Mesendoderm (in vitro differentiated cells): ENCODE data around the gene CYP4A22.
"Not testable (repeated sequence)": the region's sequence is repeated elsewhere in the genome, so short reads cannot be mapped to it uniquely, and the experiment has no call there.

ENCODE experiments used
- DNase-seq: peaks from one replicate; pipeline ENCODE4 v3.0.0; 2013
- H2AK5ac ChIP-seq: 2 replicates; pipeline ENCODE4 v1.6.1; 2013; ENCODE audit warnings: low read length, inconsistent platforms
- H2BK120ac ChIP-seq: 2 replicates; pipeline ENCODE4 v1.6.1; 2013; ENCODE audit warnings: low read depth, mild to moderate bottlenecking, low read length, moderate library complexity, mixed read lengths
- H2BK15ac ChIP-seq: replicated peaks from 2 replicates; pipeline ENCODE4 v1.6.1; 2013; ENCODE audit warnings: low read depth, mild to moderate bottlenecking, moderate library complexity
- H2BK5ac ChIP-seq: 2 replicates; pipeline ENCODE4 v1.6.1; 2013; ENCODE audit warnings: low read length, inconsistent platforms
- H3K18ac ChIP-seq: 2 replicates; pipeline ENCODE4 v1.6.1; 2013; ENCODE audit warnings: mild to moderate bottlenecking, low read length, mixed read lengths
- H3K23ac ChIP-seq: one replicate; pipeline ENCODE4 v1.6.1; 2013; ENCODE audit warnings: low read length
- H3K27ac ChIP-seq: 2 replicates; pipeline ENCODE4 v1.5.1; 2013; ENCODE audit warnings: low read depth, mild to moderate bottlenecking, inconsistent platforms, low read length, moderate library complexity
- H3K27me3 ChIP-seq: 2 replicates; pipeline ENCODE4 v1.6.1; 2013; ENCODE audit warnings: low read length, control low read depth, mild to moderate bottlenecking, inconsistent platforms; ENCODE audit not compliant: insufficient read depth, poor library complexity
- H3K36me3 ChIP-seq: 2 replicates; pipeline ENCODE4 v1.6.1; 2013; ENCODE audit warnings: low read length, inconsistent platforms; ENCODE audit not compliant: control insufficient read depth, insufficient read depth
- H3K4ac ChIP-seq: one replicate; pipeline ENCODE4 v1.6.1; 2013; ENCODE audit warnings: low read depth, mild to moderate bottlenecking, low read length, moderate library complexity
- H3K4me1 ChIP-seq: 2 replicates; pipeline ENCODE4 v1.6.1; 2013; ENCODE audit warnings: low read depth, low read length, inconsistent platforms; ENCODE audit not compliant: control insufficient read depth
- H3K4me2 ChIP-seq: 2 replicates; pipeline ENCODE4 v1.6.1; 2013; ENCODE audit warnings: low read length
- H3K4me3 ChIP-seq: 2 replicates; pipeline ENCODE4 v1.5.1; 2013; ENCODE audit warnings: mild to moderate bottlenecking, low read length
- H3K56ac ChIP-seq: one replicate; pipeline ENCODE4 v1.6.1; 2013; ENCODE audit warnings: low read length
- H3K79me1 ChIP-seq: 2 replicates; pipeline ENCODE4 v1.6.1; 2013; ENCODE audit warnings: low read length, inconsistent platforms
- H3K79me2 ChIP-seq: 2 replicates; pipeline ENCODE4 v1.6.1; 2013; ENCODE audit warnings: mild to moderate bottlenecking, low read length; ENCODE audit not compliant: control insufficient read depth, insufficient read depth
- H3K9ac ChIP-seq: 2 replicates; pipeline ENCODE4 v1.6.1; 2013; ENCODE audit warnings: low read length, inconsistent platforms
- H4K5ac ChIP-seq: one replicate; pipeline ENCODE4 v1.6.1; 2013; ENCODE audit warnings: low read length
- H4K8ac ChIP-seq: one replicate; pipeline ENCODE4 v1.6.1; 2013; ENCODE audit warnings: low read depth, mild to moderate bottlenecking, control low read depth, low read length, moderate library complexity
- WGBS: extraction: QIAGEN DNeasy Blood & Tissue Kit; methylation state at CpG from one replicate; pipeline ENCODE4 v1.1.7; 2013; ENCODE audit warnings: low lambda C conversion rate, missing lambda C conversion rate; ENCODE audit not compliant: insufficient coverage; ENCODE audit errors: extremely low coverage; 5-methylcytosine and 5-hydroxymethylcytosine counted together

CYP4A22 gene

DNA sequence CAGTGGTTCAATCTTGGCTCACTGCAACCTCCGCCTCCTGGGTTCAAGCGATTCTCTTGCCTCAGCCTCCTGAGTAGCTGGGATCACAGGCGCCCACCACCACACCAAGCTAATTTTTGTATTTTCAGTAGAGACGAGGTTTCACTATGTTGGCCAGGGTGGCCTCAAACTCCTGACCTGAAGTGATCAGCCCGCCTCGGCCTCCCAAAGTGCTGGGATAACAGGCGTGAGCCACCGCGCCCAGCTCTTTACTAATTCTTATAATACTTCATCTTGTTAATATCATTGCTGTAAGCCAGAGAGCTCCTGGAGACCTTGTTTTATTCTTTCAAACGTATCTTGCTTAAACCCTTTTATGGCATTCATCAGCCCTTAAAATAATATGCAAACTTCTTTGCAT is 56.3 kb downstream of the CYP4A22 start:
- H2BK15ac ChIP-seq, H3K79me1 ChIP-seq, H4K5ac ChIP-seq, H3K18ac ChIP-seq, H3K27me3 ChIP-seq, H3K4me2 ChIP-seq, H3K4me1 ChIP-seq, H2BK5ac ChIP-seq, H3K4me3 ChIP-seq, H3K4ac ChIP-seq, H3K27ac ChIP-seq, DNase-seq, H3K56ac ChIP-seq, H4K8ac ChIP-seq, H2BK120ac ChIP-seq, H3K36me3 ChIP-seq, H2AK5ac ChIP-seq, H3K9ac ChIP-seq, H3K79me2 ChIP-seq, H3K23ac ChIP-seq: not testable (repeated sequence)
- no CpG with 5 or more reads among the region's 10 CpGs for WGBS

DNA sequence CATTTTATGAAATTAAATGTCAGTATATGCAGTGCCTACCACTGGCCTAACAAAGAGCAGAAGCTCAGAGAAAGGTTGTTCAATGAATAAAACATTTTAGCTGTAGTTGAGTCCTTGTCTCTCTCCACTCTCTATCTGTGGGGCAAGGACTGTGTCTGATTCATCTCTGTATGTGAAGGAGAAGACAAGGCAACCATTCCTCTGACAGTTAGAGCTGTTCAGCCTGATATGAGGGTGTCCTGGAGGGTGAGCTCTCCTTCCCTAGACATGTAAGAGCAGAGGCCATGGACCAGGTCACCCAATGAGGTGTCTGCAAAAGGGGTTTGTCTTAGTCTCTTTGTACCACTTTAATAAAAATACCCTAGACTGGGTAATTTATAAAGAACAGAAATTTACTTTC is 57.1 kb downstream of the CYP4A22 start:
- Histone ChIP-seq H4K8ac (no peak overlapping the region), H2BK120ac (no peak overlapping the region), H3K18ac (no peak overlapping the region), H3K4me2 (no peak overlapping the region), H2AK5ac (no peak overlapping the region), H3K79me1 (no peaks in the 10 kb centered on the region), H3K4me1 (peaks cover 3% of the 10 kb centered on the region), H3K9ac (no peak overlapping the region), H3K36me3 (no peaks in the 10 kb centered on the region), H2BK5ac (no peak overlapping the region), H3K4ac (no peak overlapping the region), H3K4me3 (no peak overlapping the region), H3K56ac (no peak overlapping the region), H4K5ac (no peak overlapping the region), H3K27ac (no peak overlapping the region), H2BK15ac (no peak overlapping the region), H3K79me2 (no peaks in the 10 kb centered on the region), H3K23ac (no peak overlapping the region), H3K27me3 (no peaks in the 10 kb centered on the region)
- DNase-seq = no peak

DNA sequence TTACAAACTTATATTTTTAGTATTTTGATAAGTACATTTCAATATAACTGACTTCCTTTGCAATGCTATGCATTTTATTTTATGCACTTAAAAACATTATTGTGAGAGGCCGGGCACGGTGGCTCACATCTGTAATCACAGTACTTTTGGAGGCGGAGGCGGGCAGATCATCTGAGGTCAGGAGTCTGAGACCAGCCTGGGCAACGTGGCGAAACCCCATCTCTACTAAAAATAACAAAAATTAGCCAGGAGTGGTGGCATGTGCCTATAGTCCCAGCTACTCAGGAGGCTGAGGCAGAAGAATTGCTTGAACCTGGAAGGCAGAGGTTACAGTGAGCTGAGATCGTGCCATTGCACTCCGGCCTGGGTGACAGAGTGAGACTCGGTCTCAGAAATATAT is 58.7 kb downstream of the CYP4A22 start:
- H4K8ac ChIP-seq, H3K4me2 ChIP-seq, H3K23ac ChIP-seq, H3K56ac ChIP-seq, DNase-seq, H4K5ac ChIP-seq, H3K4me1 ChIP-seq, H3K27me3 ChIP-seq, H3K79me1 ChIP-seq, H3K79me2 ChIP-seq, H3K4ac ChIP-seq, H2BK5ac ChIP-seq, H3K27ac ChIP-seq, H3K4me3 ChIP-seq, H3K18ac ChIP-seq, H3K9ac ChIP-seq, H2AK5ac ChIP-seq, H2BK120ac ChIP-seq, H3K36me3 ChIP-seq, H2BK15ac ChIP-seq: not testable (repeated sequence)
- no CpG with 5 or more reads among the region's 9 CpGs for WGBS

DNA sequence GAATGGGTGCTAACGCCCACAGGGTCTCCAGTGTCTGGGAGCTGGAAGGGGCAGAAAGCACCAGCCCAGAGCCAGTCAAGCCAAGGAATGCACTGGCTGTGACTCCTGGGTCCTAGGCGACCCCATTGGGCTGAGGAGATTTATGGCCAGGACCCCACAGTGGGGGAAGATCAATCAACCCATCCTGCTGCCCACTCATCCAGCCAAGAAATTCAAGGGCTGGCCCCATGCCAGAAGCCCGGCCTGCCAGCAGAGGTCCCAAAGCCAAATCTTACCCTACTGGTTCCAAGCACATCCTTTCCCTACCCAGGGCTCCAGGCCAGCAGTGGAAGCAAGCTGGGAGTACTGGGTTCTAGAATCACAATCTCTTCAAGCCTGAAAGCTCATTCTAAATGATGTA is 59.4 kb downstream of the CYP4A22 start:
- Histone ChIP-seq H2BK5ac (no peak overlapping the region), H2BK15ac (no peak overlapping the region), H3K79me1 (no peaks in the 10 kb centered on the region), H3K4me1 (peaks cover 3% of the 10 kb centered on the region), H3K9ac (no peak overlapping the region), H4K5ac (no peak overlapping the region), H2AK5ac (no peak overlapping the region), H2BK120ac (no peak overlapping the region), H3K4me3 (no peak overlapping the region), H3K36me3 (no peaks in the 10 kb centered on the region), H4K8ac (no peak overlapping the region), H3K4me2 (no peak overlapping the region), H3K23ac (no peak overlapping the region), H3K27ac (no peak overlapping the region), H3K79me2 (no peaks in the 10 kb centered on the region), H3K18ac (no peak overlapping the region), H3K56ac (no peak overlapping the region), H3K4ac (no peak overlapping the region), H3K27me3 (no peaks in the 10 kb centered on the region)
- DNase-seq = no peak
- no CpG with 5 or more reads among the region's 3 CpGs for WGBS

DNA sequence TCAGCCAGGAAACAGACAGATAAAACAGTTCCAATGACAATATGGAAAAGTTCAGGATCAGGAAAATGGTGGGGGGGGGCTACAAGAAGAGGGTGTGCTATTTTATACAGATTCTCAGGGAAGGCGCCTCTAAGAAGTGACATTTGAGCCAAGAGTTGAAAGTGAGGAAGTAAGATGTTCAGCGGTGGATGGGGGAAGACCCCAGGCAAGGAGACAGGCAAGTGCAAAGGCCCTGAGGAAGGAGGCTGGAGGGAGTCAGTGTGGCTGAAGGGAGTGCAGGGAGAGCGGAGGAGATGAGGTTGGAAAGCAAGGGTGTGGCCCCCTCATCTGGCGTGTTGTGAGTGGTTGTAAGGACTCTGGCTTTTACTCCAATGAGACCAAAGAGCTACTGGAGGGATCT is 61.0 kb downstream of the CYP4A22 start:
- no peak overlapping the region for H2BK5ac ChIP-seq
- WGBS = no CpG with 5 or more reads among the region's 4 CpGs
- no peak overlapping the region for H2BK120ac ChIP-seq
- no peak overlapping the region for H3K9ac ChIP-seq
- H3K56ac ChIP-seq = no peak overlapping the region
- no peak overlapping the region for H4K8ac ChIP-seq
- H3K79me1 ChIP-seq = no peaks in the 10 kb centered on the region
- H3K27ac ChIP-seq = no peak overlapping the region
- no peak overlapping the region for H4K5ac ChIP-seq
- H3K18ac ChIP-seq = no peak overlapping the region
- no peak overlapping the region for H2BK15ac ChIP-seq
- no peaks in the 10 kb centered on the region for H3K4me1 ChIP-seq
- no peak overlapping the region for H3K4me2 ChIP-seq
- H3K23ac ChIP-seq = no peak overlapping the region
- H3K4ac ChIP-seq = no peak overlapping the region
- H2AK5ac ChIP-seq = no peak overlapping the region
- H3K79me2 ChIP-seq = no peaks in the 10 kb centered on the region
- no peak for DNase-seq
- no peak overlapping the region for H3K4me3 ChIP-seq
- H3K27me3 ChIP-seq = no peaks in the 10 kb centered on the region
- H3K36me3 ChIP-seq = no peaks in the 10 kb centered on the region
